HG03159 (cell line): ENCODE results near the gene BCKDK.

ENCODE experiments used
- ATAC-seq: cut with Tn5 transposase; IDR thresholded peaks from one replicate; pipeline ENCODE4 v1.9.1; 2021; ENCODE audit warnings: mild to moderate bottlenecking, moderate library complexity; ENCODE audit not compliant: unreplicated experiment

Gene BCKDK

DNA sequence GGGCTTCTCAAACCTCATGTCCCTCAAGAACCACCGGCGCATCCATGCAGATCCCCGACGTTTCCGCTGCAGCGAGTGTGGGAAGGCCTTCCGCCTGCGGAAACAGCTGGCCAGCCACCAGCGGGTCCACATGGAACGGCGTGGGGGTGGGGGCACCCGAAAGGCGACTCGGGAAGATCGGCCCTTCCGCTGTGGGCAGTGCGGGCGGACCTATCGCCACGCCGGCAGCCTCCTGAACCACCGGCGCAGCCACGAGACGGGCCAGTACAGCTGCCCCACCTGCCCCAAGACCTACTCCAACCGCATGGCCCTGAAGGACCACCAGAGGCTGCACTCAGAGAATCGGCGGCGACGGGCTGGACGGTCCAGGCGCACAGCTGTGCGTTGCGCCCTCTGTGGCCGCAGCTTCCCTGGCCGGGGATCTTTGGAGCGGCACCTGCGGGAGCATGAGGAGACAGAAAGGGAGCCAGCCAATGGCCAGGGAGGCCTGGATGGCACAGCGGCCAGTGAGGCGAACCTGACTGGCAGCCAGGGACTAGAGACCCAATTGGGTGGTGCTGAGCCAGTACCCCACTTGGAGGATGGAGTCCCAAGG is 28.1 kb upstream of the BCKDK start:
- no peak for ATAC-seq

DNA sequence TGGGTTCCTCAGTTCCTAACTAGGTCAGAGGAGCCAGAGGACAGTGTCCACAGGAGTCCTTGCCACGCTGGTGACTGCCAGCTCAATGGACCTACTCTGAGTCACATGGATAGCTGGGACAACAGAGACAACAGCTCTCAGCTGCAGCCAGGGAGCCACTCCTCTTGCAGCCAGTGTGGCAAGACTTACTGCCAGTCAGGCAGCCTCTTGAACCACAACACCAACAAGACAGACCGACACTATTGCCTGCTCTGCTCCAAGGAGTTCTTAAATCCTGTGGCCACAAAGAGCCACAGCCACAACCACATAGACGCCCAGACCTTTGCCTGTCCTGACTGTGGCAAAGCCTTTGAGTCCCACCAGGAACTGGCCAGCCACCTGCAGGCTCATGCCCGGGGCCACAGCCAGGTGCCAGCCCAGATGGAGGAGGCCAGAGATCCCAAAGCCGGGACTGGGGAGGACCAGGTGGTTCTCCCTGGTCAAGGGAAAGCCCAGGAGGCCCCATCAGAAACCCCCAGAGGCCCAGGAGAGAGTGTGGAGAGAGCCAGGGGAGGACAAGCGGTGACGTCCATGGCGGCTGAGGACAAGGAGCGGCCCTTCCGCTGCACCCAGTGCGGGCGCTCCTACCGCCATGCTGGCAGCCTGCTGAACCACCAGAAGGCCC is 27.3 kb upstream of the BCKDK start:
- ATAC-seq = no peak

DNA sequence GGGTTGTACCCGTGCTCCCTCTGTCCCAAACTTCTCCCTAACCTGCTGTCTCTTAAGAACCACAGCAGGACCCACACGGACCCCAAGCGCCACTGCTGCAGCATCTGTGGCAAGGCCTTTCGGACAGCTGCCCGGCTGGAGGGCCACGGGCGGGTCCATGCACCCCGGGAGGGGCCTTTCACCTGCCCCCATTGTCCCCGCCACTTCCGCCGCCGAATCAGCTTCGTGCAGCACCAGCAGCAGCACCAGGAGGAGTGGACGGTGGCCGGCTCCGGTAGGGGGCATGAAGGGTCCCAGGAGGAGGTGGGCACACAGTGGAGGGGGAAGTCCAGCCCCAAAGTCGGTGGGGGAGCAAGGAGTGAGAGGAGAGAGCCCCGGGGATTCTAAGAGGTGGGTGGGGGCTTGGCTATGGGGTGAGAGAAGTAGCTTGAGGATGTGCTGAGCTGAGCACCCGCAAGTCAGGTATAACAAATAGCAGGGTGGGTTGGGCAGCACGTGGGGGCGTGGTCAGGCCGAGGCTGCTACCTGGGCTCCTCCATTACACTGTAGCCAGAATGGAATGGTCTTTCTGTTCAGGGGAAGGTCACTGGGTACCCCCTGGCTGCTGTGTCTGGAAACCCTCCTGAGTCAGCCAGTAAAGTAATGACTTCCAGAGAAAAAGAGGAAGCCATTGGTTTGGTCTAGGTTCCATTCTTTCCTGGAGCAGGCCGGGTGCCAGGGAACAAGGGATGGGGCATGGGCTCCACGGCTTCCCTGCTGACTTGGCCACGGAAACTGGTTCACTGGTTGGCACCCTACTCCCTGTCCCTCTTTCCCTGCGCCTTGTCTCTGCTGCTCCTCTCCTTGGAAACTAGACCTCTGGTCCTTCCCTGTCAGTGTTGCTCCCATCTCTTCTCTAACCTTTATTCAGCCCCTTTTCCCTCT is 26.5 kb upstream of the BCKDK start:
- ATAC-seq = no peak

DNA sequence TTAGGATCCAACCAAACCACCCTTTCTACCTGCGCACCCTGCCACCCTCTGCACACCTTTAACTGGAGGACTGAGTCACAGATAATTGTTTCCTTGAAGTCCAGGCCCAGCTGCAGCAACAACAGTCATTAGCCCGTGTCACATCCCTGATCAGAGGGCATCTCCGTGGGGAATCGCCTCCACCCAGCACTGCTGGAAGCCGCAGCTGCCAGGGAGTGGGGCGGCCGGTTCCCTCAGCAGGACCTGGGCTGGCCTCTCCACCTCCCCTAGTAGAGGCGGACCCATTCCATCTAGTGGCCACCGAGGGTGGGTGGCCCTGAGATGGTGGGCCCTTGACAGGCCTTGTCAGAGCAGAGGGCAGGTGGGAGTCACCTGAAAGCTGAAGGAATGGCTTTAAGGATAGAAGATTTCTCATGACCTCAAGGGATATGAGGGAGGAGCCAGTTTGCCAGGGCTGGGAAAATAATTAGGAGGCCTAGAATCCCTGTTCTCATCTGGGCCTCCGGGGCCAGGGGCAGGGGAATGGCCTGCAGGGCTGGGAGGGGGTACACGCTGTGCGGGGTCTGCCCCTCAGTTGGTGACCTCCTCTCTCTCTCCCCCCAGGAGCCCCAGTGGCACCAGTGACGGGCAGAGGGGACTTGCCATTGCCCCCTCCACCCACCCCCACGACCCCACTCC is 25.7 kb upstream of the BCKDK start:
- no peak for ATAC-seq

DNA sequence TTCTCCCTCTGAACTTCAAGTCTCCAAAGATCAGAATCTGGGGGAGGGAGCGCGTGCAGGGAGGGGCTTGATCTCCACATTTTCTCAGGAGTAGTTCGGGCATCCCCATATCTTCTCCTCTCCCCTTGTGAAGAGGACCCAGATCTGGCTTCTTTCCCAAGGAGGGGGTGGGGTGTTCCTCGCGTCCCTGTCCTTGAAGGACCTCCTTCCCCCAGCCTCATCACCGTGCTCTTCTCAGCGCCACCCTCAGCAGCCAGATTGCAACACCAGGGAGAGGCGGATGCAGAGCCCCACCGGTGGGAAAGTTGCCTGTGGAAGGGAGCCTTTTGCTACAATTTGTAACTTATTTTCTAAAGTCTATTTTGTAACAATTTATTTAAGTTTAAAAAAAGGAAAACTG is 25.1 kb upstream of the BCKDK start:
- ATAC-seq = no peak

DNA sequence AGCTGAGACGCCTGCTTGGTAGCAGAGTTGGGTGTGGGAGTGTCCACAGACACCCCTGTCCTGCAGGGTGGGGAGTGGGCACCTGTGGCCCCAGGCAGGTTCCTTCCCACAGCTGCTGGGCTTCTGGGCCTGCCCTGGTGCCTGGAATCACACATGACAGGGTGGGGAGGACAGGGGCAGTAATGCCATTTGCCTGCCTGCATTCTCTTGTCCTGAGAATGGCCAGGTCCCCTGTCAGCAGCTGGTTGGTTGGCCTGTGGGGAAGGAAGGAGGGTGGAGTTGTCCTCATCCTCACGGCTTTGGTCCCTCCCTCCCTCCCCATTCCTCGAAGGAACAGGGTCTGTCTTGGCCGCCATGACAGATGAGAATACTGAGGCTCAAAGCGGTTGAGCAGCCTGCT is 24.6 kb upstream of the BCKDK start:
- no peak for ATAC-seq

DNA sequence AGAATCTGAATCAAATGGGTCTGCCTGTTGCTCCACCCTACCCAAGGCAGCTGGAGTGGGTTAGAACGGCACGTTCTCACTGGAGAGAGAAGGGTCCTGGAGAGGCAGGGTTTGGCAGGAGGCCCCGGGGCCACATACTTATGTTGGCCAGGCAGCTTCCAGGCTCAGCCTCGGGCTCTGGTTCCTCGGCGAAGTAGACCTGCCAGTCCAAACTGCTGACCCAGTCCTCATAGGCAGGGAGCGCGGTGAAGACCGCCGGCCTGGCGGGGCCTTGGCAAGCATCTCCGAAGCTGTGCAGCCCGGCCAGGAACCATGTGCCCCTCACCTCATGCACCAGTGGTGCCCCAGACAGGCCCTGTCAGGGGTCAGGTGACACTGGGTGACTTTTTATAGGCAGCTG is 24.2 kb upstream of the BCKDK start:
- no peak for ATAC-seq

DNA sequence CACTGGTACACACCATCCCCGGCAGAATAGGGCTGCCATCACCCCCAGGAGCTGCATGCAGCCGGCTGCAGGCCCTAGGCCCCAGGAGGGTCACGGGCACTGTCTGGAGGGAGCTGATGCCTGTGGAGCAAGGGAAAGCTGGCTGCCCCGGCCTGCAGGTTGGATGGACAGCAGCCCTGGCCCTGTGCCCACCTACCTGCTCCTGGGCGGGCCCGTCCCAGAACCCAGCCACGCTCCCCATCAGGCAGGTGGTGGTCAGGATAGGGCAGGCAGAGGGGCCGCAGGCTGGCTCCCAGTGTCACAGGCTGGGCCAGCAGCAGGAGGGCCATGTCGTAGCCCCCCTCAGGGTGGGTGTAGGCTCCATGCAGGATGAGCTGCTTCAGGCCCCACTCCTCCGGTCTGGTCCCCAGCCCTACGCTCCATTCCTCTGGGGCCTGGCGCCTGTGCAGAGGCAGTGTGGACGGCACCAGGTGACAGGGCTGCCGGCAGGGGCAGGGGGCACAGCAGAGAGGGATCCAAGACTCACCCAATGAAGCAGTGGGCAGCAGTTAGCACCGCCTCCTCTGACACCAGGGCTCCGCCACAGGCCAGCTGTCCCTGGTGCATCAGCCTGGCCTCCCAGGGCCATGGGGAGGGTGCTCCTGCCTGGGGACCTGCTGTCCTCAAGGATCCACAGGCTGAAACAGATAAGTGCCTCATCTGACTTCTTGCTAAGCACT is 23.4 kb upstream of the BCKDK start:
- ATAC-seq = no peak

DNA sequence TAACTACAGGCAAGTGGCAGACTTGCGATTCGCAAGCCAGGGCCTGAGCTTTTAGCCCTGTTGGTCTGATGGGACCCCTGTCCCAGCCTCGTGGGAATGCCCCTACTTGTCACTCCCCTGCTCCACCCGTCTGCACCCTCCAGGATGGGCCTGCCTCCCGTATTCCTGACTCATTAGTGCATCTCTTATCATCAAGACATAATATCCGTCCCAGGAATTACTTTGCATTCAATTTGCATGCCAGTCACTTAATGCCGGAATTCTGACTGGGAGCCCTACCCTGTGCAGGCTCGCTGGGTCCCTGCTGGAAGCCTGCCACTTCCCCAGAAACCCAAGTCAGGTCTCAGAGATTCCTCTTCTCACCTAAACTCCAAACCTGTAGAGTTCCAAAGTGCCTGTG is 22.8 kb upstream of the BCKDK start:
- no peak for ATAC-seq

DNA sequence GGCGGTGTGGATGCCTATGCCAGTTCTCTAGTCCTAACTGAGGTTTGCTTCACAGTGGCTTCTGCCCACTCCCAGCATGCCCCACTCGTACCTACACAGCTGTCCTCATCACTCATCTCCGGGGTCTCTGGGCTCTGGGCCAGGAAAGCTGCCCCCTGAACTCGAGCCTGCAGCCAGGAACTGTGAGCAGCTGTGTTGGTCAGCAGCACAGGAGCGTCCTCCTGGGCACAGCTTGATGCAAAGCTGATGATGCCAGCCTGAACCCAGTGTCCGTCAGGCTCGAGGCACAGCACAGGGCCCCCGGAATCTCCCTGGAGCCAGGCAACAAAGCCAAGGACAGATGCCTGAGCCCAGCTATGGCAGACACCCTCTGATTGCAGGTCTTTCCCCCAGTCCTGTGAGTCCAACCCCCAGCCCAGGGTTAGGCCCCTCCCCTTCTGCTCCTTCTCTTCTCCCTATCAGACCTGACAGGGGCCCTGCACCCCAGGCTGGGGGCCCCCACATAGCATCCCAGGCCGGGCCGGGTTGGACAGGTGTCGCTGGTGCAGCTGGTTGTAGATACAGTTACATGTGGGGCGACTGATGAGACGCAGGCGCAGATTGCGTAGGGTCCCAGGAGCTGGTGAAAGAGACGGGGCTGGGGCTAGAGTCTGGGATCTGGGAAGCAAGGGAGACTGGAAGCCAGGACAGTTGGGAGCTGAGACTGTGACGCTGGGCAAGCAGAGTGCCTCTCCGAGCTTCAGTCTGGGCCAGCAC is 22.1 kb upstream of the BCKDK start:
- no peak for ATAC-seq

DNA sequence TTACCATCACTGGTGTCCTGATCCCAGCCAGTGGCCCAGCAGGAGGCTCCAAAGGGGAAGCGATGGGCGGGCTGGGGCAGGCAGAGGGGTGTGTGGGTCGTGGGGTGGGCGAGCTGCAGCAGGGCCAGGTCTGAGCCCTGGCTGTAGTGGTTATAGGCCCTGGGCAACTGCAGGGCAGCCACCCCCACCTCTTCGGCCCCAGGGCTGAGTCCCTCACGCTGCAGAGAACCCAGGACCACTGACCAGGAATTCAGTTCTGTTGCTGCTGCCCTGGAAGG is 21.6 kb upstream of the BCKDK start:
- ATAC-seq = no peak

DNA sequence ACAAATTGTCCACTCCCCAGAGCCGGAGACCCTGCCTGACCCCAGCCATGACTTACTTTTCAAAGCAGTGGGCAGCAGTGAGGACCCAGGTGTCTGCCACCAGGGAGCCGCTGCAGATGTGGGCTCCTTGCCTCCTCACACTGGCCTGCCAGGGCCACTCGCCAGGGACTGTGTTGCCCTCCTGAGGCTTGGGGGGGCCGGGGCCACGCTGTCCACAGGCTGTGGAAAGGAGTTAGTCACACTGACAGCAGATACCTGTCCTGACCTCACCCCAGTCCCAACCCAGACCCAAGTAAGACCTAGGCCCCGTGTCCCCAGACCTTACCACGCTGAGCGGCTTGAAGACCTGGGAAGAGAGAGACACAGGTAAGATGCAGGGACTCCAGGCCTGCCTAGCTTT is 20.7 kb upstream of the BCKDK start:
- ATAC-seq = no peak

DNA sequence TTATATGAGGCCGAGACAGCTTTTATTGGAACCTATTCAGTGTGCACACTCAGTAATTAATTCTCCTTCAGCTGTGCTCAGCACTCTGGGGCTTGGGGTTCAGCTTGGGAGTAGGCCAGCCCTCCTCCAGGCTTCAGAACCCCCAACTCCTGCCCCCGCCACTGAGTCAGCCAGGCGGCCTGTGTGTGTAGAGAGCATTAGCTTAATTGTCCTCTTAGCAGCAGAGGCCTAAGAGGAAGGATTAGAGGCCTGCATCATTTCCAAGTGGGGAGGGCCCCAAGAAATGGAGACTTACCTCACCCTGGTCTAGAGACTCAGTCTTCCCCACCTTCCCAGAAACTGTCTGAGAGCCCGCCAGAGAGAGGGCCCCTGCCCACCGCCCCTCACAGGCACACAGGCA is 20.2 kb upstream of the BCKDK start:
- no peak for ATAC-seq

DNA sequence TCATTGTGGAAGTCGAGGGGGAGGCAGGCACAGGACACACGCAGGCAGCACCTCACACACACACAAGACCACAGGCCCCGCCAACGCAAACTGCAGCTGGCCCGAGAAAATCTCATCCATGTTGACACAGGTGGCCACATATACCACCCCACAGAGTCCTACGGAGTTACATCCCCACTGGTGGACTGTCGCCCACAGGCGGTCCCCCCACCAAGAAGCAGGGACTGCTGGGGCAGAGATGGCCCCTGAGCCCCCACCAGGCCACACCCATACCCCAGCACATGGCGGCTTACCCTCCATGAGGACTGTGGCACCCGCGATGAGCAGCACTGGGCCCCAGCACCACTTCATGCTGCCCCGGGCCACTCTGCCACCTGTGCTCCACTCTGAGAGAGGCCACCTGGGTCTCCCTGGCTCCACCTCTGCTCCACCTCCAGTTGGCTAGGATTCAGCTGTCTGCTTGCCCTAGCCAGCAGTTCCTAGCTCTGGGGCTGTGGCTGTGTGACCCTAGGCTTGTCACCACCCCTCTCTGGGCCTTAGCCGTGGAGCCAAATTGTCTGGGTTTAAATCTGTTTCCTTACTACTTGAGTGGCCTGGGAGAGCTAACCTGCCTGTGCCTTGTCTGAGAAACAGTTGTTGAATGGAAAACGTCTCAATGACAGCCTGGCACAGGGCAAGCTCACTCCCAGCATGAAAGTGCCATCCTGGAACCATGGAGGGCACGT is 19.6 kb upstream of the BCKDK start, which contains the start of gene PRSS53:
TSS of gene PRSS53 (minus strand) at position 485 of the 725 bp plus-strand sequence. CDS start at position 351, 134 bp downstream.
- ATAC-seq = no peak

DNA sequence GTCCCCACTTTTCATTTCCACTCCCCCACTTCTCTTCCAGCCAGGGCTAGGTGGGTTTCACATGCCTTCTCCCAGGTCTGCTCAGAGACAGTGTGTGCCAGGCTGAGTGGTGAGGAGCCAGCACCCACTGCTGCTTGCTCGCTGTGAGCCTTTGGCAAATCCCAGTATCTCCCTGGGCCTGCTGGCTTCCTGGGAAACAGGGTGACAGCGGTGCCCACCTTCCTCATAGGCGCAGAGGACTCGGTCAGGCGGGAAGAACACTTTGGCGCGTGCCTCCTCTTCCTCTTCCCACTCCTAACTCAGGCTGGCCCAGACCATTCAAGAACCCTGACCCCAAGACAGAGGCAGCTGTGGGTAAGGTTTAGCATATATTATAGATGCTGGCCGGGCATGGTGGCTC is 19.0 kb upstream of the BCKDK start:
- ATAC-seq = no peak

DNA sequence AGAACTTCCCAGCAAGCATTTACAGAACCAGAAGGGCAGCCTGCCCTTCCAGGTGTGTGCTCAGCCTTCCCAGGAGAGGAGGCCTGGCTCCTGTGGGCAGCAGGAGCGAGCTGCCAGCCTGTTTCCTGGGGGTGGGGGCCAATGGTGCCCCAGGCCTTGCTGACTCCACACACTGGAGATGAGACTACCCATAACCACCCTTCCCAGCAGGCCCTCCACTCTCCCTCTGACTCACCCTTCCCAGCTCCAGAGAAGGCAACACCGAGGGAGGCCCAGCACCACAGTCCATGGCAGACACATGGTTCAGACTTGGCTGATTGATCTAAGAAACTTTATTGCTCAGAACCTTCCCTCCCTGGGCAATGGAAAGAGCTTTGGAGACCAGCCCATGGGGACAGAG is 17.6 kb upstream of the BCKDK start:
- no peak for ATAC-seq

DNA sequence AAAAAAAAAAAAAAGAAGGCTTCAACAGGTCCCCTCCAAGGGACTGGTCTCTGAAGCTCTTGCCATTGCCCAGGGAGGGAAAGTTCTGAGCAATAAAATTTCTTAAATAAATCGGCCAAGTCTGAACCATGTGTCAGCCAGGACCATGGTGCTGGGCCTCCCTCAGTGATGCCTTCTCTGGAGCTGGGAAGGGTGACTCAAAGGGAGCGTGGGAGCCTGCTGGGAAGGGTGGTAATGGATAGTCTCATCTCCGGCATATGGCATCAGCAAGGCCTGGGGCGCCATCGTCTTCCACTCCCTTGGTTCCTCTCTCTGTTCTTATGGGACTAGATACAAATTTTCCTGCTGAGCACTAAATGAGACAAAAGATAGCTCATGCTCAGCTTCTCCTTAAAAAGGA is 15.9 kb upstream of the BCKDK start:
- ATAC-seq = no peak

DNA sequence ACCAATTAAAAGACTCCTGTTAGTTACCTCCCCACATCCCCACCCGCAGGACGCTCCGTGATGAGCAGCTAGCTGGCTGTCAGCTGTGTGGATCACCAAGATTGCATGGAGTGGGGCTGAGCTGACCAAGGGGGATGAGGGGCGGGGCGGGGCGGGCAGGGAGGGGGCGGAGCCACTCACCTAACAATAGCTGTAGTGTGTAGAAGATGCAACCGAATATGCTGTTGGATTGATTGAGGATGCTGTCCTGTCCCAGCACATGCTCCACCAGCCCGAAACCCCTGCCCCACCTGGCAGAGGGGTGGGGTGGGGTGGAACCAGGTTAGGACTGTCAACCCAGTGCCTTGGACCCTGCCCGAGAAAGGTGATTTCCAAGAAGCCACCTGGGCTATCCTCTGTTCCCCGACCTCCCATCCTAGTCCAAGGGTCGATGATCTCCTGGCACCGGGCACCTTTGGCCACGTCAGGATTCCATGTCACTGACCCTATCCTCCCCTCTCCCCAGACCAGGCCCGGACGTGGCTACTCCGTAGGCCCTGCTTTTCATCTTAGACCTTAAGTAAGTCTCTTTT is 15.0 kb upstream of the BCKDK start:
- no peak for ATAC-seq

DNA sequence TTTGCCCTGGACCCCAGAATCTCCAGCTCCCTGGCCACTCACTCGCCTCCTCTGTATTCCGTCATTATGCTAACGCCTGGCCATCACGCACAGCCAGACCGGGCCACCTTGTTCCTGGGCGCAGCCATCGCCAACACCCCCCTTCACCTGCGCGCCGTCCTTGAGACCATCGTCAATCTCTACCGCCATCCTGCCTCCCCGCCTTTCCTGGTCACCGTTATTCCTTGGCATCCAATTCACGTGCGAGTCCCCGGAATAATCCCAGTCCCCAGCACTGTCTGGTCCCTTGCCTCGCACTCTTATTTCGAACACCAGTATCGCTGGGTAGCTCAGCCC is 14.1 kb upstream of the BCKDK start:
- ATAC-seq = peak; percentile 20
